NOMO-1 treated with dmso at 0.1 percent for 144 hours (cell line): ENCODE measurements around the gene NCKIPSD.
"Not testable (repeated sequence)": the region's sequence is repeated elsewhere in the genome, so short reads cannot be mapped to it uniquely, and the experiment has no call there.

Experiments
- DNase-seq: peaks from one replicate; lab custom pipeline; 2025; ENCODE audit not compliant: unreplicated experiment; lab: John Stamatoyannopoulos, UW

Gene NCKIPSD

GRCh38 chr3:48685603-48686511 lies at the start of gene NCKIPSD:
Gene NCKIPSD, minus strand, starts transcription at chr3:48685915. Its CDS starts 108 bp downstream, at chr3:48685807.
- DNase-seq = peak; percentile 66

- not testable (repeated sequence) for DNase-seq
Measured at GRCh38 chr3:48735075-48735767, 49.5 kb upstream of the NCKIPSD start.

- not testable (repeated sequence) for DNase-seq
Measured at GRCh38 chr3:48734541-48734940, 48.8 kb upstream of the NCKIPSD start.

GRCh38 chr3:48733752-48734518 lies 48.2 kb upstream of the NCKIPSD start:
- DNase-seq = not testable (repeated sequence)

GRCh38 chr3:48727511-48727910 lies 41.8 kb upstream of the NCKIPSD start:
- no peak for DNase-seq

DNA sequence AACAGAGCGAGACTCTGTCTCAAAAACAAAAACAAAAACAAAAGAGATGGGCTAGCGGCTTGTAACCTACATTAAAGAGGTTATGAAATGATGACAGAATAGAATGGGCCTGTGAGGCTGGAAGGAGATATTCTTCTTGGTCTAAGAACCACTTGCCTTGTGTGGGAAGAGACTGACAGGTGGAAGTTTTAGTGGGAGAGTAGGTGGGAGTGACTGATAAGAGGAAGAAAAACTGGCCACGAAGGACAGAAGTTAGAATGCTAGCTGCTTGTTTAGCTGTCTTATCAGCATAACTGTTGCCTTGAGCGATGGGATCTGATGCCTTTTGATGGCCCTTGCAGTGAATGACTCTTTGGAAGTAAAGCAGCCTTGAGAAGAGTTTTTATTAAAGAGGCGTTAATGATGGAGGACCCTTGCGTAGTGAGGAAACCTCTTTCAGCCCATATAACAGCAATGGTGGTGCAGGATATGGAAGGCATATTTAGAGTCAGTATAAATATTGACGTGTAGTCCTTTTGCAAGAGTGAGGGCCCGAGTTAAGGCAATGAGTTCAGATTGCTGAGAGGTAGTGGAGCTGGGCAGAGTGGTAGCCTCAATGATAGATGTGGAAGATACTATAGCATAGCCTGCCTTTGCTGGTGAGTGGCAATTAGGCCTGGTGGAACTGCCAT lies 39.6 kb upstream of the NCKIPSD start:
- DNase-seq = not testable (repeated sequence)

DNA sequence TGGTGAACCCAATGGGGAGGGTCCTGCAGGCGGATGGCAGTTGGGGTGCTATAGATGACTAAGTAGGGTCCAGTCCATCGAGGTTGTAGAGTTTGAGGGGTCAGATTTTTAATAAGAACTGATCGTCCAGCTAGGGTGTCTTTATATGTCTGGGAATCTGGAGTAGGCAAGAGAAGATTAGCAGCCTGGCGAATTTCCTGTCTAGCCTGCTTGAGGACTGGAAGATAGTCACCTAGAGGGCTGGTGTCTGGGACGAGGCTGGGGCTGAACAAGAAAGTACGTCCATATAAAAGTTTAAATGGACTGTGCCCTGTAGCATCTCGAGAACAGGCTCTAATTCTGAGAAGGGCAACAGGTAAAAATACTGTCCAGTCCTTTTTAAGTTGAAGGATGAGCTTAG lies 38.0 kb upstream of the NCKIPSD start:
- no peak for DNase-seq

DNA sequence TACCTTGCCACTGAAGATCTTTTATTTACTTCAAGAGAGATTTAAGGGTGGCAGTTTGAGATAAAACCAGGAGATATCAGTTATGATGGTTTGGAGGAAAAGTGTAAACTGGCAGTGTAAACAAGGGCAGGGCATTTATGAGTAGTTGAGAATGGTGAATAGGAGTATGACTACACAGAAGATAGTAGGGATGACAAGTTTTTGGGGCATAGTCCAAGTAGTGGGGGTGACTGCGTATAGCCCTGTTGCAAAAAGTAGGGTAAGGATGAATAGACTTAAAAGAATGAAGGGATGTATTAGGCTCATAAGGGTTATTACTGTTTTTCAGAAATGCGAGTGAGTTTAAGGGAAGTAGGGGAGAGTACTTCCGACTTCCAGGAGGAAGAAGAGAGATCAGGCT lies 37.6 kb upstream of the NCKIPSD start:
- DNase-seq = not testable (repeated sequence)

GRCh38 chr3:48716982-48717746 lies 31.4 kb upstream of the NCKIPSD start, which contains the start of gene IP6K2:
Gene IP6K2, minus strand, starts transcription at chr3:48717221. Its CDS starts 21,930 bp downstream, at chr3:48695291.
- DNase-seq = peak; percentile 99

GRCh38 chr3:48716508-48716981 lies 30.8 kb upstream of the NCKIPSD start:
- no peak for DNase-seq

- DNase-seq = no peak
Measured at GRCh38 chr3:48715174-48715800, 29.6 kb upstream of the NCKIPSD start.

GRCh38 chr3:48711727-48712126 lies 26.0 kb upstream of the NCKIPSD start:
- DNase-seq = no peak

GRCh38 chr3:48709051-48709461 lies 23.3 kb upstream of the NCKIPSD start:
- DNase-seq = no peak

DNA sequence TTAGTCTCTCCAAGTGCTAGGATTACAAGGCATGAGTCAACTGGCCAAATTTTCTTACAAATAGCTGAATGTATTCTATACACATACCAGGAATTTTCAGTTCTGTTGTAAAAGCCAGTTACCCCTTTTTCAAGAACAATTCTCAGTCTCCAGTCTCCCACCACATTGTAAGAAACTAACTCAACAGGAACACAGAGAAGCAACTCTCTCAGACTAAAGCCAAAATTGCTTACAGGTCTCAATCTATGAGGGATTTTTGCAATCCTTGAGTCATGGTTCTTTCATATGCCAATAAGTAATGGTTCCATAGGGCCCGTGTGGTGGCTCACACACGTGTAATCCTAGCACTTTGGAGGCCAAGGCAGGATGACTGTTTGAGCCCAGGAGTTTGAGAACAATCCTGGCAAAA lies 22.8 kb upstream of the NCKIPSD start:
- no peak for DNase-seq

GRCh38 chr3:48707157-48707556 lies 21.4 kb upstream of the NCKIPSD start:
- no peak for DNase-seq

GRCh38 chr3:48702320-48702920 lies 16.7 kb upstream of the NCKIPSD start:
- no peak for DNase-seq

DNA sequence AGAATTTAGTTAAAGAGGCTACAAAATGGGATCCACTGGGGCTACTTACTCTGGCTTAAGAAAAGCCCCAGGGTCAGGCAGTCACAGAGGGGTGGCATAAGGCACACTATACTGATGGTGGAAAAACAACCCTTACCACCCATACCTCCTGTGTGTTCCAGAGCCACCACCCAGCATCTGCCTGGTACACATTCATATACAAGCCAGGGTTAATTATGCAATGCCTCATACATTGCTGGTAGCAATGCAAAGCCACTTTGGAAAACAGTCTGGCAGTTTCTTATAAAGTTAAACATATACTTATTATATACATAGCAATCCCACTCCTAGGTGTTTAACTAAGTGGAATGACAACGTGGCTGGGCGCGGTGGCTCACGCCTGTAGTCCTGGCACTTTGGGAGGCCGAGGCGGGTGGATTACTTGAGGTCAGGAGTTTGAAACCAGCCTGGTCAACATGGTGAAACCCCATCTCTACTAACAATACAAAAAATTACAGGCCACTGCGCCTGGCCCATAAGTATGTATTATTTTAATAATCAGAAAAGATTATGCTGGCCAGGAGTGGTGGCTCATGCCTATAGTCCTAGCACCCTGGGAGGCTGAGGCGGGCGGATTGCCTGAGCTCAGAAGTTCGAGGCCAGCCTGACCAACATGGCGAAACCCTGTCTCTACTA lies 15.2 kb upstream of the NCKIPSD start:
- no peak for DNase-seq

GRCh38 chr3:48698891-48699290 lies 13.2 kb upstream of the NCKIPSD start:
- no peak for DNase-seq
